KG1 (cell line): Measurements from ENCODE around the gene C1orf159.

Experiments used
- DNase-seq: peaks from one replicate; lab custom pipeline; 2025; lab: John Stamatoyannopoulos, UW

The C1orf159 gene

DNA sequence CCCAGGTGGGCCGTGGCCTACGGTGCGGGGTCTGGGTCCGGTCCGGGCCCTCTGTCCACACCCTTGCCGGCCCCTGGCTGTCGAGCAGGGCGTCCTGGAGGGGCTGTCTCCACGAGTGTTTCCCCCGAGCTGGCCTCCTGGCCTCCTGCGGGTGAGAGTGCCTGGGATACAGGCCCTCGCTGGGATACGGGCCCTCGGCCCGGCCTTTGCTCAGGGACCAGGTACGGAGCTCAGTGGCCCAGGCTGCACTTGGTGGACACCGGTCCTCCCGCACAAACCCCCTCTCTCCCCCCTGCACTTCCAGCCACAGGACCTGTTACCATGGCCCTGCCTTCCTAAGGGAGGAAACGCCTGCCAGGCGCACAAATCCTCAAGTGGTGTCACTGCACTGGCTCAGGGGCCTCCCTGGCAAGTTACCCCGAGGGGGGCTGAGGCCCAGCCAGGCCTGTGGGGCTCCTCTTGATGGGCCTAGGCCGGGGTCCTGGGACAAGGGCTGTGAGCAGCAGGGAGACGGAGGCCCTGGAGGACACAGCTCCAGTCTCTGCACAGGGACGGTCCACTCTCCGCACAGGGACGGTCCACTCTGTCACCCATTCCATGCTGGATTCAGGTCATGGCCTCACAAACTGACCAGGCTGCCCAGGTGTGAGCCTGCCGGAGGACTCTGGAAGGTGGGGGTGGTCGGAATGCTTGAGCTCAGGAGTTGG is 23.6 kb downstream of the C1orf159 start:
- DNase-seq: no peak

DNA sequence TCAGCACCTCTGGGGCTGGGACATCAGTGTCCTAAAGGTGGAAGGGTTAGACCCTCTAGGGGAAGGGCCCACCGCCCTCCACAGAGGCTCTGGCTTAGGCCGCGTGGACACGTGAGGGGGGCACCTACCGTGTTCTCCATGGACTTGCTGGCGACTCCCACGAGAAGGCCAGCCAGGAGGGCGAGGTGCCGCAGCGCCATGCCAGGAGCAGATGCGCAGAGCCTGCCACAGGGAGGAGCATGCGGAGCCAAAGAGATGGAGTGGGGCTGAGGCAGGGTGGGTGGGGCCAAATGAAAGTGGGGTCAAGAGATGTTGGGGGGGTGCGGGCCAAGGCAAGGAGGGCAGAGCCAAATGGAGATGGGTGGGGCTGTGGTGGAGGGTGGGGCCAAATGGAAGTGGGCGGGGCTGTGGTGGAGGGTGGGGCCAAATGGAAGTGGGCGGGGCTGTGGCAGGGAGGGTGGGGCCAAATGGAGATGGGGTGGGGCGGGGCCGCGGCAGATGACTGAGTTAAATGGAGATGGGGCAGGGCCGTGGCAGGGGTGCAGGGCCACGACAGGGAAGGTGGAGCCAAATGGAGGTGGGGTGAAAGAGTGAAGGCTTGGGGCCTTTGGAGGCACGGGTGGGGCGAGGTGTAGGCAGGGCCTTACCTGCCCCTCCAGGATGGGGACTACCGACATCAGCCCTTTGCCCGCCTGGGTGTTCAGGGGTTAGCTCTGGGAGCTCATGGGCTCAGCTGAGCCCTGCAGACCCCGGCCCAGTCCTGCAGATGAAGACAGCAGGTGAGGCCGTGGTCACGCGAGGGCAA is 24.3 kb downstream of the C1orf159 start:
- no peak for DNase-seq

DNA sequence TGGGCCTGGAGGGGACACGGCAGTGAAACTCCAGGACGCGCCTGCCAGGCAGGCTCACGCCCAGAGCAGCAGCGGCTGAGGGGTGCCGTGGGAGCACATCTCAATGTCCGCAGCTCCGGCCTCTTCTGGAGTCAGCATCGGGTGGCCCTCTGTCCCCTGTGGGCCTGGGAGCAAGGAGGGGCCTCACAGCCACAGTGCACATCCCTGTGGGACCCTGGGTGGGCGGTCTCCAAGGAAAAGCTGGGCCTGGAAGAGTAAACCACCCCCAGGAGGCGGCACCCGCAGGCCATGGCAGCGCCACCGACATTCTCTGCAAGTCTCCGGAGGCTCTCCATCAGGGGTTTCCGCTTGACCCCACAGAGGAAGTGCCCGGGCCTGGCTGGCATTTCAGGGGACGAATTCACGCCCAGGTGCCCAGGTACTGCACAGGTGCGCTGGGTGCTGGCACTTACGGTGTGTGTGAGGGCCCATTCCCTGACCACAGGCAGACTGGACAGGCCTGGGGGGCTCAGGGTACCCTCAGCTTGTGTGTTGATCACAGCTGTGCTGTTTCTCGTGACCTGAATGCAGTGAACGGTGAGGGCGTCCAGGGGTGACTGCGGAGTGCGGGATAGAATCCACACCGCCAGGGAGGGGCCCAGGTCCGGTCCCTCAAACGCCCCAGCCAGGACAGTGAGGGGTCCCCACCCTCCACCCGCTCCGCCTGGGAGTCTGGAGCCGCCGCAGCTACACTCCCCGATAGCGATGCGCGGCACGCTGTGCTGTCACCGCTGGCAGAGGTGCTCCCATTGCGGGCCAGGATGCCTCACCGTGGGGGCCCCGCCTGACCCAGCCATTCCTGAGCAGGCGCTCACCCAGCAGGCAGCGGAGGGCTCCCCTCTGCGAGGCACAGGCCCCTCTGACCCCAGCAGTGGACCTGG is 25.2 kb downstream of the C1orf159 start:
- DNase-seq: no peak

DNA sequence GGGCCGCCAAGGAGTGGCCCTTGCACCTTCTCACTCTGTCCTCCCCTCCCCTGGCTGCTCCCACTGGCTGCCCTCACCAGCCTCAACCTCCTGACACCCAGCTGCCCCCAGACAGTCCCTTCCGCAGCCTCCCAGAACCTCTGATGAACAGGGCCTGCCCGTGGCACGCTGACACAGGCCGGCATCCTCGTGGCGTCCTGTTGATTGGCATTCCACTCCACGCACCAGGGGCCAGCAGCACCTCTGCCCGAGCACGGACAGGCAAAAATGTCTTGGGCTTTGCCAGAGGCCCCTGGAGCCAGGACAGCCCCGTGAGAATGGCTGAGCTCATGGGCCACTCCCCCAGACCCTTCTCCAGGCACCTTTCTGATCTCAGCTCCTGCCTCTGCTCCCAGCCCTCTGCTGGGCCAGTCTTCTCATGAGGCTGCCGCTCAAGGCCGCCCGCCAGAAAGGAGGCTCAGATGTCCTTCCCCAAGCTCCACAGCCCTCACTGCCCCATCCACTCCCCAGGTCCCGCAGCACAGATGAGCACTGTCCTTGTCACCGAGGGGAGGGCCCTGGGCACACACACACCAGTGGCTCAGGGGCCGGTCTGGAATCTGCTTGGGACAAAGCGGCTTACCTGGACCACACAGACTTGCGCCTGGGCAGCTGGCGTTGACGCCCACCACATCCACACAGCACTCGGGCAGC is 26.0 kb downstream of the C1orf159 start:
- DNase-seq: no peak

DNA sequence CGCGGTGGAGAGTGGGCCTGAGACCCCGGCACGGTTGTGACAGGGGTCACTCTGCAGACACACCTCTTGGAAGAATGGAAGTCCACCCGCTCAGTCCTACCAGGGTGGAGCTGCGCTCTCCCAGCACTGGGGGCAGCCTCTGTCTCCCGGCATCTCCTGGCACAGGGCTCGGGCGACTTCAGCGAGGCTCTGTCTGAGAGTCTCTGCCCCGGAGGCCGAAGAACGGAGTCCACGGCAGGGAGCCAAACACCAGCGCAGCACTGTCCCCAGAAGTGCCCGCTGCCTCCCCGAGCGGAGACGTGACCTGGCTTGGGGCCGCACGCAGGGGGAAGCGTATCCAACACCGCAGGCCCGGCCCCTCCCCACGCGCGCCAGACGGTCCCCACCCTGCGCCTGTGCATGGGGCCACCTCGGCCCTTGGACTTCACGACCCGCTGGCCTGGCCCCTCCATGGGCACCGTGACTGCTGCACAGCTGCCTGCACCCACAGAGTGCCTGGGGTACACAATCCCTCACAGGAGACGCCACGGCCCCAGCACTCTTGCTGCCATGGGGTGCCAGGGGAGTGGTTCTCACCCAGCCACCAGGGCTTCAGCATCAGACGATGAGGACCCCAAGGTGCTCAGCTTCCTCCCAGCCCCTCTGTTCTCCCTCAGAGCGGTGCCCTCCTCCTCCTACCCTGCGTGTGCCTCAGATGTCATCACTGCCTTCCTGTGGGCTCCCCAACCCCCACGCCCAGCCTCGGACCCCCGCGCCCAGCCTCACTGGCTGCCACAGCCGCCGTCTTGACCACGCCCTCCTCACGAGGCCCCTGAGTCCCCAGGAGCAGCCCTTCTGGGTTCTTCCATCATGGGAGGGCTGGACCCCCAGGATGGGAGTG is 26.8 kb downstream of the C1orf159 start:
- DNase-seq: no peak

DNA sequence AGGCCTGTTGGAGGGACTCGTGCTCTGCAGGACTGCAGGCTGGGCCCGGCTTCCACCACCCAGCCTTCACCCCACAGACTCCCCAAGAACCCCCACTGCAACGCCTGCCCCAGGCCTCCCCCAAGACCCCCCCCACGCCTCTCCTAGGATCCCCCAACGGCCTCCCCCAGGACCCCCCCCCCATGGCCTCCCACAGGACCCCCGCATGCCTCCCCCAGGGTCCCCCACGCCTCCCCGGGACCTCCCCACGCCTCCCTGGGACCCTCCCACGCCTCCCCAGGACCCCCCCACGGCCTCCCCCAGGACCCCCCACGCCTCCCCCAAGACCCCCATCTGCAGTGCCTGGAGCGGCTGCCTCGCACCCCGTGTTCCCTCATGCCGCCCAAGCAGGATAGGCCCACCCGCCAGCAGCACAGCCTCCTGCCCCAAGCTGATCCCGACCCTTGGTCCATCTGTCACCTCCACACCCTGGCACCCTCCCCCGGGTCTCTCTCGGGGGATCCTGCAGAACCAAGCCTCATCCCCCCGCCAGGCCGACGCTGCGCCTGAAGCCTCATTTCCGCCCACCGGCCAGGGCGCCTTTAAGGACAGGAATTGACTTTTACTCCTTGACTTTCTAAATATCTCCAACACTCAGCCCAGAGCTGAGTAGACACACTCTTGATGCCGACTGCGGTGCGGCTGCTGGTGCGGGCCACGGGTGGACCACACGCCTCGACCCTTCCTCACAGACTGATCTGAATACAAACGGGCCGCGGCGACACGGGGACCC is 27.7 kb downstream of the C1orf159 start:
- DNase-seq: no peak

DNA sequence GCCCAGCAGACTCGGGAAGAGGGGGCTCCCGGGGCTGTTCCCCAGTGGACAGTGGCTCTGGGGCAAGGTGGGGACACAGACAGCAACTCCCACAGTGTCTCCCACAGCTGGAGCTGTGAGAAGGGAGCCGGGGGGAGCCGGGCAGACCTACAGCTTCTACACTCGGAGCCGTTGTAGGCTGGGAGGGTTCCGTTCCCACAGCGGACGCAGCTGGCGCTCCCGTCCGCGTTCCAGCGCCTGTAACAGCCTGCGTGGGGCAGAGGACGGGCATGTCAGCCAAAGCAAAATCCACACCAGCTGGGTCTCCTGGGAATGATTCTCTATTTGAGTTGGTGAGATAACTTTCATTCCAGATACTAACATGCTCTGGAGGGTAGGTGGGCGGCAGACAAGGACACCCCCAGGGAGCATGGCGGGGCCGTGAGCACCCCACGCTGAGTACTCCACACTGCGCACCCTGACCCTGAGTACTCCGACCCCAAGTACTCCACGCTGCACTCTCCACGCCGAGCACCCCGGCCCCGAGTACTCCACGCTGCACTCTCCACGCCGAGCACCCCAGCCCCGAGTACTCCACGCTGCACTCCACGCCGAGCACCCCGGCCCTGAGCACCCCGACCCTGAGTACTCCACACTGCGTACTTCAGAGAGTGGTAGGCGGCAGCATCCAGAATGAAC is 28.4 kb downstream of the C1orf159 start:
- DNase-seq: no peak

DNA sequence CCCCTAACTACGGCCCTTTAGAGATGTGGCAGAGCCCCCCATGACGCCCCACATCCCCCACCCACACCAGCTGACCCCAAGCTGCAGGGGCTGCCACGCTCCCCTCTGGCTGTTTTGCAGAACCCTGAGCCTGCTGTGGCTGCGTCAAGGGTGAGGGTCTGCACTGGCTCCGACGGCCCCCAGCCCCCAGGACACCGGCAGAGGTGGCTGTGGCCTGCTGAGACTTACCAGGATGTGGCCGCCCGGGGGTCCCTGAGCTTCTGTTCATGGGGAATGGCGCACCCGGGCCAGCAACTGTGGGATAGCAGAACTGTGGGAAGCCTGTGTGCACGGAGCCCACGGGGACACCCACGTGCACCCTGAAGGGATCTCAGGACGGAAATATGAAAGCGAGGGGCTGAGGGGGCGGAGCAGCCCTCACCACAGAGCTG is 29.0 kb downstream of the C1orf159 start:
- no peak for DNase-seq

DNA sequence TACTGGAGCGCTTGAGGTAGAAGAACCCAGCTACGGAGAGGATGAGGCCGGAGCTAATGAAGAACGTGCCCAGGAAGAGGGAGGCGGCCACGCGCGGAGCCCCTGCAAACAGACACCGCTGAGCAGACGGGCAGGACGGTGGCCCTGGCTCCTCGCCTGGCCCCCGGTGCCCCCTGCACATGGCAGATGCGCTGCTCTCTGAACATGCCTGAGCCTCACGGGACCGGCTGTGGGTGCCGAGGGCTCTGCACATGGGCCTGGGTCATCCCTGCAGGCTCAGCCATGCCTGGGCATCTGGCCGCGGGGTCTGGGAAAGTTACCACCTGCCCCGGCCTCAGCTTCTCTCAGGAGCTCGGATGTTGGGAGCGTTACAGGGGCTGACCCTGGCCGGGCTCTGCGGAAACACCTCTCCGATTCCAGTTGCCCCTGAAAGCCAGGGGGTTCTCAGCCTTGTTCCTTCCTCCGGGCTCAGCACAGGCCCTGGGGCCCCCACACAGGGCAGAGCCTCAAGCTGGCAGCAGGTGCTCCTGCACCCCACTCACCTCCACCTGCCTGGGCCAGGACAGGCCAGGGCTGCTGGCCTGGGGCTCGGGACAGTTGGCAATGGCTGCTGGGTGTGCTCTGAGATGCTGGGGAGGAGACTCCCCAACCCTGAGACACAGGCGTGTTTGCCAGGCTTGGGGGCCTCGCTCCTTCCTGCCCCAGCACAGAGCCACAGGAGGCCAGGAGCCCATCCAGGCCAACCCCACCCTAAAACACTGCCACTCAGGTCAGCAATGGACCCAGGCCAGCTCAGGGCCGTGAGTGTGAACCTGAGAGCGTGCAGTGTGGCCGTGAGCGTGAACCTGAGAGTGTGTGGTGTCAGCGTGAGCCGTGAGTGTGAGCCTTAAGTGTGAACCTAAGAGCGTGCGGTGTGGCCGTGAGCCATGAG is 29.7 kb downstream of the C1orf159 start:
- no peak for DNase-seq

DNA sequence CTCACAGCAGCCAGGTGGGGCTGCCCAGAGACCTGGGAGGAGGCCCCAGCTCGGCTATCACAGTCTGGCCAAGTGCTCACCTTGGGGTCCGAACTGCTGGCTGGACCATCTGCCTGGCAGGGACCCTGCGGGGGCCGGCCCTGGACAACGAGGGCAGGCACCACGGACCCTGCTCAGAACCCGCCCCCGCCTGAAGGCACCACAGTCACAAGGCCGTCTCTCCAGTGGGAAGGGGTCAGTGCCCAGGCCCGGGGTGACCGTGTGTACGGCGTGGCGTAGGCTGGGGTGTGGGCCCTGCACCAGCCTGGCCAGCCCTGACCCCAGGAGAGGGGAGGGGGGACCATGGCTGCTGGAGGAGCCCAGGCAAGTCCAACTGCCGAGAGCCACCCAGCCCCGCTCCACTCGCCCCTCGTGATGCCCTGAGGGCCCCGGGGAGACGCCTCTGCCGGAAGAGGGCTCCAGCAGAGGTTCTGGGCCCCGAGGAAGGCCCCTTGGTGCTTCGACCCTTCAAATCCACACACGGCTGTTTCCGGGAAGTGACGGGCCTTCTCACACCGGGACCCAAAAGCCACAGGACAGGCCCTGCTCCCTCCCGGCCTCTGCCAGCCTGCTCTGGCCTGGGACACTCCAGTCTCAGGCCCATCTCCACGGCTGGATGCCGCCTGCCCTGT is 30.6 kb downstream of the C1orf159 start:
- DNase-seq: no peak

DNA sequence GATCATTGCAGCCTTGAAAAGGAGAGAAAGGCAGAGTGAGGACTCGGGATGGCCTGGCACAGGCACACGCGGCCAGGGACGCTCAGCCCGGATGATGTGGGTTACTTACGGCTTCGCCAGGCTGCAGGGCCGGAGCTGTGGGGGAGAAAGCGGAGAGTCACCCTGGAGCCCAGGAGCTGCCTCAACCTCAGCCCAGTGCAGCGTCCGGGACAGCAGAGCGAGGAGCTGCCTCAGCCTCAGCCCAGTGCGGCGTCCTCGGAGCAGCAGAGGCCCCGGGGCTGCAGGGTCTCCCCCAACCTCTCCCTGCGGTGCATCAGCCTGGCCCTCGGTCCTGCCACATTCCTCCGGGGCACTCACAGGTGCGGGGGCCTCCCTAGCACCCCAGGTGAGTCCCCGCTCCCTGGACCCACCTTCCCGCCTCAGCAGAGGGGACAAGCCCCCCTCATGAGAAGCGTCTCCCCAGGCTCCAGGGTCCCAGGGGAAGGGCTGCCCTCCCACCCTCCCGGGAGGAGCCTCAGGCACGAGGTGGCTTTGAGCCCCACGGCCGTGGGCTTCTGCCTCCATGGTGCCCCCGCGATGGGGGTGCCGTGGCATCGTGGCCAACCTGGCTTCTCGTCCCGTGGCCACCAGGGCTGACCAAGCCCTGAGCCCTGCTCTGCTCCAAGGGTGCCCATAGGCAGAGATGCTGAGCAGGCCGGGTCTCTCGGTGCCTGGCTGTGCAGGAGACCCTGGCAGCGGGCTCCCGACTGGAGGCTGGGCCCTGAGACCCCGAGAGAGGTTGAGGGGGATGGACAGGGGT is 31.3 kb downstream of the C1orf159 start:
- DNase-seq: no peak

DNA sequence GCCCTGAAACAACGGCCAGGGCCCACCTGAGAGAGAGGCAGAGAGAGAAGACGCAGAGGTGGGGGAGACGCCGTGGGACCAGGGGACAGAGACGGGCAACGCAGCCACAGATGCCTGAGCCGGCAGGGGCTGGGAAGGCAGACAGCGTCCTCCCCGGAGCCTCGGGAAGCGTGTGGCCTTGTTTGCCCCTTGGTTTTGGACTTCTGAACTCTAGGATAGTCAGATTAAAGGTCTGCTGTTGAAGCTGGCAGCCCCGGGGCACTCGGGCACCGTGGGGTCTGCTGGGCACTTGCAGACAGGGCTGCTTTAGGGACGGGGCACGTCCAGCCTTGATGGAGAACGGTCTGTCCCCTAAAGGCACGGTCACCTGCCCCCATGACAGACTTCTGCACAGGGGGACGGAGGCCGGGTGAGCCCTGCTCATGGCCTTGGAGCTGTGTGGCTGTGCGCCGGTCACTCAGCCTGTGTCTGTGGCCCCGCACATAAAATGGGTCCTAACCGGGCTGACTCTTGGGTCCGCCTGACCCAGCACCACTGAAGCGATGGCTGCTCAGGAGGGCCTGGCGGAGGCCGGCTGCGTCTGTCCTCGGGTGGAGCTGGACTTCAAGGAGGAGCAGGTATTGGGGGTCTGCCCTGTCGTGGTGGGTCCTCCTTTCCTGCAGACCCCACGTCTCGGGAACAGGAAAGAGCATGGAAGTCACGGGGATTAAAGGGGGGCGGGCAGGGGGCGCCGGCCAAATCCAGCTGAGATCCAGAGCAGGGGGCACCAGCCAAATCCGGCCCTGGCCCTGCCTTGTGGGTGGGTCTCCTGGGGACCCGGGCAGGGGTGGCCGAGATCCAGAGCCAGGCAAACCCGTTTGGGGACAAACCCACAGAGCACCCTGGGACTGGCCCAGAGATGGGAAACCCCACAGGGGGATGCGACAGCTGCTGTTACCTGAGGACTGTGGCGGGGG is 32.2 kb downstream of the C1orf159 start:
- DNase-seq: no peak

DNA sequence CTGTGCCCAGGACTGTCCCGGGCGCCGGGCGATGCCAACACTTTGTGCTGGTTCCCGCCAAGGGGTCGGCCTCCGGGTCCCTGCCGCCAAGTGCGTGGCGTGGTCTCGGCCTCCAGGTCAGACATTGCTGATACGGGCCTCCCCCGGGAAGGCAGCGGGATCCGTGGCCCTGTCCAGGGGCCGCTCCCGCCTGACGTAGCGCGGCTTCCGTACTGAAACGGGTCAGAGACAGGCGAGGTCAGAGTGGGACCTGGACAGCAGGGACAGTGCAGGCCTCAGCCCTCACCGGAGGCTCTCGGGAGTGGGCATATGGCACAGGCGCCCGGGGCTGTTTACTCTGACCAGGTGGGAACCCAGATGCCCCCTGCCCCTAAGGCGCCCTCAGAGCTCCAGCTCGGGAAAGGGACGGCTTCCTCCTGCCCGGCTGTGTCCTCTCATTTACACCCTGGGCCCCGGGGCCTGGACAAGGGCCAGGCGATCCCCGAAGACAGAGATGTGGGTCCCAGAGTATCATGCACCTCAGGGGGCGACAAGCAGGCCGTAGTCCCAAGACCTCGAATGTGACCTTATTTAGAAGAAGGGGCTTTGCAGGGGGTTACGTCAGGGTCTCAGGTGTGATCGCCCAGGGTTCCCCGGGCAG is 33.0 kb downstream of the C1orf159 start:
- DNase-seq: no peak

DNA sequence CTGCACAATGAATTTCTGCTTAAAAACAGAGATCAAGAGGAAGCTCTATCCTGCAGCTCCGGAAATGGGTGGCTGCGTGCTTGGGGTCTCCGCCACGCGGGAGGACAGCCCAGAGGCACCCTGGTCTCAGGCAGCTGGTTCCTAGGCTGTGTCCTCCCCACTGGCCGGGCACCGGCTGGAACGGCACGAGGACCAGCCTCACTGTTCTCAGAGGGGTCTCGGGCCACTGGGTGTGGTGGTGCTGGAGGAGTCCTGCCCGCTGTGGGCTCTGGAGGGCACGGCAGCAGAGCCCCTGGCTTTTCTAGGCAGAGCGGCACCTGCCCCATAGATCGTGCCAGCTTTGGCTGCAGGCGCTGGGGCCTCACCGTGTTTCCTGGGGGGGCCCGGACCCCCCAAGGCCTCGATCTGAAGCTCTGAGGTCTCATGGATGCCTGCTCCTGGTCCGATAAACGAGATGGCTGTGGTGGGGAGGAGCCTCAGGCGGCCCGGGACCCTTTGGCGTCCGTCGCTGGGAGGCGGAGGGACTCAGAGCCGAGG is 33.6 kb downstream of the C1orf159 start:
- DNase-seq: no peak
